ENCODE data around the gene NUP93.

DNA sequence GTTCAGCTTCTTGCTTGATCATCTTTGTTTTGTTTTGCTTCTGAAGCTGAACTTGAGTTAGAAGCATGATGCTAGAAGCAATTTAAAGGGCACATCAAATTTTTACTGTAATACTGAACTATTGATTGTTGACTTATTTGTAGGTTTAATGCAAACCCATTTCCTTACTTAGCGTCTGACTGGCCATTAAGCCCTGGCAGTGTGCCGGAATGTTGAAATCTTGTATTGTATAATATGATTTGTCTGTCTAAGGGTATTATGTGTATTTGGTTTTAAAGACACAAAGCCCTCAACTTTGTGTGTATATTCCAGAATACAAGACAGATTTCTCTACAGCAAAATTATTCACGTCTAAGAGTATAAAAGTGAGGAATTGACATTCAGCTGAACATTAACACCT is 39.7 kb downstream of the NUP93 start:
- TF ChIP-seq, protein P1, sequence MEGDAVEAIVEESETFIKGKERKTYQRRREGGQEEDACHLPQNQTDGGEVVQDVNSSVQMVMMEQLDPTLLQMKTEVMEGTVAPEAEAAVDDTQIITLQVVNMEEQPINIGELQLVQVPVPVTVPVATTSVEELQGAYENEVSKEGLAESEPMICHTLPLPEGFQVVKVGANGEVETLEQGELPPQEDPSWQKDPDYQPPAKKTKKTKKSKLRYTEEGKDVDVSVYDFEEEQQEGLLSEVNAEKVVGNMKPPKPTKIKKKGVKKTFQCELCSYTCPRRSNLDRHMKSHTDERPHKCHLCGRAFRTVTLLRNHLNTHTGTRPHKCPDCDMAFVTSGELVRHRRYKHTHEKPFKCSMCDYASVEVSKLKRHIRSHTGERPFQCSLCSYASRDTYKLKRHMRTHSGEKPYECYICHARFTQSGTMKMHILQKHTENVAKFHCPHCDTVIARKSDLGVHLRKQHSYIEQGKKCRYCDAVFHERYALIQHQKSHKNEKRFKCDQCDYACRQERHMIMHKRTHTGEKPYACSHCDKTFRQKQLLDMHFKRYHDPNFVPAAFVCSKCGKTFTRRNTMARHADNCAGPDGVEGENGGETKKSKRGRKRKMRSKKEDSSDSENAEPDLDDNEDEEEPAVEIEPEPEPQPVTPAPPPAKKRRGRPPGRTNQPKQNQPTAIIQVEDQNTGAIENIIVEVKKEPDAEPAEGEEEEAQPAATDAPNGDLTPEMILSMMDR (IDR thresholded peaks at IDR 0.05; ENCODE audit: low read length) = no peak
- TF ChIP-seq EZH2 (optimal IDR thresholded peaks at IDR 0.05; ENCODE audit: low read depth, low read length) (no peak), EZH2phosphoT487 (IDR thresholded peaks at IDR 0.05; ENCODE audit: low read length) (no peak)

Measured in MM.1S (cell line).